GM10847 (cell line): ENCODE data around the gene ATP2A3.

Experiments
- POLR2A ChIP-seq: IDR thresholded peaks from 2 replicates; pipeline ENCODE4 v1.6.1; 2011; ENCODE audit not compliant: insufficient read length; ENCODE audit errors: extremely low read depth

The ATP2A3 gene

DNA sequence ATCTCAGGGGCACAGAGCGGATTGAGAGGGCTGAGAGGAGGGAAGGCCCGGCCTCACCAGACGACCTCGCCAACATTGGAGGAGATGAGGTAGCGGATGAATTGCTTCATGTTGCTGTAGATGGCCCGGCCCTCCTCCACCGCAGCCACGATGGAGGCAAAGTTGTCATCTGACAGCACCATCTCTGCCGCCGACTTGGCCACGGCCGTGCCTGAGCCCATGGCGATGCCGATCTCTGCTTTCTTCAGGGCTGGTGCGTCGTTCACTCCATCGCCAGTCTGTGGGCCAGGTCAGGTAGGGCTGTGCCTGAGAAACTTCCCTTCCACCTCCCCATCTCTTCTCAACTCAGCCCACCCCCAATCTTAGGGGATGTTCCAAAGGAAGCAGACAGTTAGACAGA lies 26.9 kb downstream of the ATP2A3 start:
- no peak for TF ChIP-seq POLR2A

GRCh38 chr17:3935825-3936355 lies 28.3 kb downstream of the ATP2A3 start:
- TF ChIP-seq POLR2A, result no peak

- no peak for TF ChIP-seq POLR2A
Observed at GRCh38 chr17:3935140-3935542, 29.1 kb downstream of the ATP2A3 start.

DNA sequence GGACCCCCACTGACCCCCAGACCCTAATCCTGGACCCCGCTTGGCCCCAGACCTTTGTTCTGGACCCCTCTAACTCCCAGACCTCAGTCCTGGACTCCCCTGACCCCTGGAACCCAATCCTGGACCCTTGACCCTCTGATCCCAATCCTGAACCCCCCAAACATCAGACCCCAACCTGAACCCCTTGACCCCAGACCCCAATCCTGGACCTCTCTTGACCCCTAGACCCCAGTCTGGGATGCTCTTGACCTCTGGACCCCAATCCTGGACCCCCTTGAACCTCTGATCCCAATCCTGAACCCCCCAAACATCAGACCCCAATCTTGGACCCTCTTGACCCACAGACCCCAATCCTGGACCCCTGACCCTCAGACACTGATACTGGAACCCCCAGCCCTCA lies 34.5 kb downstream of the ATP2A3 start:
- no peak for TF ChIP-seq POLR2A

DNA sequence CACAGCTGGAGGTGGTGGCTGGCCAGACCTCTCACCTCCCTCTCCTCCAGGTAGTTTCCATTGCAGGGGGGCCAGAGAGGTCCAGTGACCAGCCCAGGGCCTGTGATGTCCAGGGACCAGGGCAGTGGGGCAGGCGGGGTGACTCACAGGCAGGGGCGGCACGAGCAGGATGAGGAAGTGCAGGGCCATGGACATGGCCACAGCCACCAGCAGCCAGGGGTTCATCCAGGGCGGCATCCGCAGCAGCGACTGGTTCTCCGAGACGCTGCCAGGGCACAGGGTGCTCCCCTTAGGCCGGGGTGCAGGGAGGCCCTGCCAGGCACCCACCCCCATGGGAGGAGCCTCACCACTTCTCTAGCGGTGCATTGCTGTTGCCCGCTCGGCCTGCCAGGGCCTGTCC lies 35.1 kb downstream of the ATP2A3 start:
- no peak for TF ChIP-seq POLR2A

GRCh38 chr17:3928406-3928805 lies 35.8 kb downstream of the ATP2A3 start:
- no peak for TF ChIP-seq POLR2A

- no peak for TF ChIP-seq POLR2A
Observed at GRCh38 chr17:3927628-3928340, 36.5 kb downstream of the ATP2A3 start.

DNA sequence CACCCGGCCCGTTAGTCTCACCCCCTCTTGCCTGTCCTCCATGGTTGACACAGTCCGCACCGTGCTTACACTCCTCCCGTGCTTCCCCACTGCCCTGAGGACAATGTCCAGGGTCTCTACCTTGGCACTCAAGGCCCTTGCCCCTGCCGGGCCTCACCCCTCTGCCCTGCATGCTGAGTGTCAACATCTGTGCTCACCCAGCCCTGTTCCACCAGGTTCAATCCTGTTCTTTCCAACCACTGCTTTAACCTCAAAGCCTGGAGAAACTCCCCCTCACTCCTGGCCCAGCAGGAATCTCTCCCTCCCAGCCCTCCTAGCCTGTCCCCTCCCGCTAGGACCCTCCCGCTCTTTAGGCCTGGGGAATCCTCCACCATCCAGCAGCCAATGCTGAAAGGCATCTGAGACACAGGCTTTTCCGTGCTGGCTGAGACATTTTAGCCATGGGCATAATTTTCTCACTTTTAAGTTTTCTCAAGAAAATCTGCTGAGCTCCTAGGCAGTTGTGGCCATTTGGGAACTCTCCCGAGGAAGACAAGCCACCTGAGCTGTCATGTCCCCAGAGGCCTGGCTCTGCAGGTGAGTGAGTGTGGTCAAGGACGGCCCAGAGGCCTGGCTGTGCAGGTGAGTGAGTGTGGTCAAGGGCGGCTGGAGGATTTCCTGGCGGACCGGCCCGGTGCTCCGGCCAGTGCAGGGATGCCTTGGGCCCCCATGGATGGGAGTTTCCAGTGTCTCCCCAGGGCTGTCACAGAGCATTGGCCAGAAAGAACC lies 37.2 kb downstream of the ATP2A3 start:
- no peak for TF ChIP-seq POLR2A

DNA sequence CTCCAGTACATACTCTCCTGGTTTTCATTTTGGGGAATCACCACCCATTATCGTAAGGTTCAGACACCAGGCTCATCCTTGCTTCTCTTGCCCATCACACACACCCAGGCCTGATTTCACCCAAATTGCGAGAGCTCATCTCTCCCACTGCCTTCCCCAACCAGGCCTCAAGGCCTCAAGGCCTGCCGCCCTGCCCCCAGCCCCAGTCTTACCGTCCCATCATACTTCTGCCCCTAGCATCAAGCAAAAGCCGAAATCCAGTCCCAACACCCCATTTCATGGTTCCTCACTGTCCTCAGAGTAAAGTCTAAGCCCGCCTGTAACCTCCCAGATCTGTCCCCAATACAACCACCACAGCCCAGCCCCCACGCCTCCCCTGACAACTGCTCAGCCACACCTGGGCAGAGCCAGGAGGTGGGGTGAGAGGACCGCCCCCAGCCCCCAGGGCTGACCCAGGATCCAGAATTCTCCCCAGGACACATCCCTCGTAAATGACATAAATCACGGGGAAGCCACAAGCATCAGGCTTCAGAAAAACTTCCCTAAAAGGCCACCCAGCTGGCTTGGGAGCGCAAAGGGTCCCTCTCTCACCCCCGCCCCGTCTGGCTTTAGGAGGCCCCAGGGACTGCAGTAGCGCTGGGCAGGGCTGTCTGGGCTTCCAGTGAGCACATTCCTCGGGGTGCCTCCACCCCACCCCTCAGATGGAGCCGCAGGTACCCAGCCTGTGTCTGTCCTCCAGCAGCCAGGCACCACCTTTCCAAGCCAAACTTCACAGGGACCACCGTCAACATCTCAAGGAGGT lies 38.4 kb downstream of the ATP2A3 start:
- no peak for TF ChIP-seq POLR2A

GRCh38 chr17:3924512-3925350 lies 39.5 kb downstream of the ATP2A3 start:
- TF ChIP-seq POLR2A, result no peak

GRCh38 chr17:3923466-3924190 lies 40.6 kb downstream of the ATP2A3 start:
- no peak for TF ChIP-seq POLR2A

DNA sequence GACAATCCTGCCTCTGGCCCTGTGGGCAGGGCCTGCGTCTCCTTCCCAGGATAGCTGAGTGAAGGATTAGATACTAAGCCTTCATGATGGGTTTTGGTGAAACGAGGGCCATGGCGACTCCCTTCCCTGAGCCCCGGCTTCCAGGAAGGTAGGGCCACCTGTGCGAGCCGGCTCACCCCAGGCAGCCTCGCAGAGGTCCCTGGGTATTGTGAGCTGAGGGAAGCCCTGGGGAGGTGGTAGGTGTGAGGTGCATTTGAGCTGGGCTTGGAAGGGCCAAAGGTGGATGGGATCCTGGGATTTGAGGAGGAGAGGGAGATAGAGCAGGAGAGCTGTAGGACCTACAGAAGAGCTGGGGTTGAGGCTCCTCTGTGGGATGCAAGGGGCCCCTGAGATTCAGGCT lies 41.5 kb downstream of the ATP2A3 start:
- no peak for TF ChIP-seq POLR2A

- TF ChIP-seq POLR2A, result no peak
Observed at GRCh38 chr17:3921502-3922319, 42.5 kb downstream of the ATP2A3 start.
